HL-60 (cell line): Measurements from ENCODE around the gene MPP2.

Experiments used
- GABPA ChIP-seq: IDR thresholded peaks from 2 replicates; pipeline ENCODE4 v1.6.1; 2012; ENCODE audit warnings: low read depth
- POLR2AphosphoS5 ChIP-seq: IDR thresholded peaks from 2 replicates; pipeline ENCODE4 v1.6.1; 2012; ENCODE audit warnings: low read depth
- TF ChIP-seq, protein P1 (sequence below): IDR thresholded peaks from one replicate; pipeline ENCODE4 v1.5.1; 2011; ENCODE audit warnings: low read length, control low read depth, inconsistent platforms; ENCODE audit not compliant: insufficient read depth

GRCh38 chr17:43856141-43856540 is 51.2 kb downstream of the MPP2 start:
- TF ChIP-seq, protein P1, sequence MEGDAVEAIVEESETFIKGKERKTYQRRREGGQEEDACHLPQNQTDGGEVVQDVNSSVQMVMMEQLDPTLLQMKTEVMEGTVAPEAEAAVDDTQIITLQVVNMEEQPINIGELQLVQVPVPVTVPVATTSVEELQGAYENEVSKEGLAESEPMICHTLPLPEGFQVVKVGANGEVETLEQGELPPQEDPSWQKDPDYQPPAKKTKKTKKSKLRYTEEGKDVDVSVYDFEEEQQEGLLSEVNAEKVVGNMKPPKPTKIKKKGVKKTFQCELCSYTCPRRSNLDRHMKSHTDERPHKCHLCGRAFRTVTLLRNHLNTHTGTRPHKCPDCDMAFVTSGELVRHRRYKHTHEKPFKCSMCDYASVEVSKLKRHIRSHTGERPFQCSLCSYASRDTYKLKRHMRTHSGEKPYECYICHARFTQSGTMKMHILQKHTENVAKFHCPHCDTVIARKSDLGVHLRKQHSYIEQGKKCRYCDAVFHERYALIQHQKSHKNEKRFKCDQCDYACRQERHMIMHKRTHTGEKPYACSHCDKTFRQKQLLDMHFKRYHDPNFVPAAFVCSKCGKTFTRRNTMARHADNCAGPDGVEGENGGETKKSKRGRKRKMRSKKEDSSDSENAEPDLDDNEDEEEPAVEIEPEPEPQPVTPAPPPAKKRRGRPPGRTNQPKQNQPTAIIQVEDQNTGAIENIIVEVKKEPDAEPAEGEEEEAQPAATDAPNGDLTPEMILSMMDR = no peak
- no peak for TF ChIP-seq GABPA
- TF ChIP-seq POLR2AphosphoS5 = no peak
